HG03280 (cell line): ENCODE measurements around the gene DTWD2.

Source experiments
- ATAC-seq: cut with Tn5 transposase; IDR thresholded peaks from one replicate; pipeline ENCODE4 v1.9.1; 2021; ENCODE audit warnings: mild to moderate bottlenecking, moderate library complexity; ENCODE audit not compliant: unreplicated experiment

DTWD2 gene

DNA sequence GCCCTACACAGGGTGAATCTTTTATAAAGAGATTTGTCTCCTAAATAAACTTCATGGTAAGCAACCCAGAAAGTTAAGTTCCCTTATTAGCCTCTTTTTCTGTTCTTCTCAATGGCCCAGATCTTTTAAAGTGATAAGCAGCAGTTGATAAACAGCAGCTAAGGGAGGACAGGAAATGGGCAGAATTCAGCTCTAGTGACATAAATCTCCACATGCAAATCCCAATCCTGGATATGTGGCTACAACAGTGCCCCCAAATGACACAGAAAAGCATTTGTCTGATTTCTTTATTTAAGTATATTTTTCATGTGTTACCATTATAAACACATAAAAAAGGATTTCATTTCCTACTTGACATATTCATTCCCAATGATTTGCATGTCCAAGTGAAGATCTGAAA lies 199.0 kb downstream of the DTWD2 start:
- ATAC-seq = no peak

DNA sequence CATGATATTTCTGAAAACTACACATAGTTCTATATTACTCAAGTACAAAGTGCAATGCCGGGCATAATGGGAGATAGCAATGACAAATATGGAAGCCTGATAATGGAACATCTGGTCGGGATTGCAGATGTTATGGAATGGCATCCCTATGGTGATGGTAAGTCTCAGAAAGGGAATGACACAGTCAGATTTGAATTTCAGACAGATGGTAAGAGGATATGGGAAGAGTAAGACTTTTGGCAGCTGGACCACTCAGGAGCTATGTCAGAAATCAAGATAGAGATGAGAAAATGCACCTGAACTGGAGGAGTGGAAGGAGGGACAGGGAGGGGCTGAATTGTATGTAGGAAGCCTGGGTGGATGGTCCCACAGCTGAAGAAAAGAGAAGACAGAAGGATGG lies 200.0 kb downstream of the DTWD2 start:
- no peak for ATAC-seq
